ENCODE measurements around the gene TFAP2E. TPM values are rescaled to one million over a fixed set of nuclear protein-coding genes. Genes with fewer than 3 reads are reported as not detected.

Gene TFAP2E
- polyA plus RNA-seq, 1 donor from 2014 or later: 7.0 TPM

- Histone ChIP-seq H3K4me3 (ENCODE audit: low read length) (no peak overlapping the region), H3K36me3 (ENCODE audit: insufficient read depth, low read length) (no peaks in the 10 kb centered on the region), H3F3A (ENCODE audit: insufficient read depth, low read length, poor library complexity, severe bottlenecking) (no peaks in the 10 kb centered on the region), H3K27me3 (ENCODE audit: insufficient read depth, low read depth, low read length) (no peaks in the 10 kb centered on the region), H3K4me2 (ENCODE audit: low read length) (no peak overlapping the region), H3K9ac (ENCODE audit: low read length) (no peak overlapping the region), H3K79me2 (replicated peaks; ENCODE audit: insufficient read depth, low read length) (no peaks in the 10 kb centered on the region), H2AFZ (ENCODE audit: low read depth, low read length) (no peak overlapping the region), H3K27ac (ENCODE audit: low read length) (no peak overlapping the region), H3K9me2 (ENCODE audit: insufficient read depth, low read length) (no peaks in the 10 kb centered on the region), H4K20me1 (ENCODE audit: insufficient read depth) (no peaks in the 10 kb centered on the region), H3K9me3 (ENCODE audit: low read length) (no peaks in the 10 kb centered on the region)
- TF ChIP-seq EZH2 (IDR thresholded peaks at IDR 0.05; ENCODE audit: borderline replicate concordance, insufficient read depth, low read length, poor library complexity, severe bottlenecking) (no peak), MXI1 (conservative IDR thresholded peaks at IDR 0.05; ENCODE audit: poor library complexity, severe bottlenecking) (no peak), SMC3 (conservative IDR thresholded peaks at IDR 0.05; ENCODE audit: poor library complexity) (no peak), POLR2AphosphoS5 (IDR thresholded peaks at IDR 0.05) (no peak), RAD21 (conservative IDR thresholded peaks at IDR 0.05) (no peak), REST (IDR thresholded peaks at IDR 0.05; ENCODE audit: borderline replicate concordance) (no peak), TAF1 (IDR thresholded peaks at IDR 0.05; ENCODE audit: low read depth) (no peak), CTCF (IDR thresholded peaks at IDR 0.05; ENCODE audit: poor library complexity, severe bottlenecking) (no peak), EP300 (conservative IDR thresholded peaks at IDR 0.05; ENCODE audit: poor library complexity, severe bottlenecking) (no peak)
Measured at GRCh38 chr1:35587736-35588135, 14.6 kb downstream of the TFAP2E start.

- no peaks in the 10 kb centered on the region for H4K20me1 ChIP-seq (ENCODE audit: insufficient read depth)
- H2AFZ ChIP-seq (ENCODE audit: low read depth, low read length): no peak overlapping the region
- no peaks in the 10 kb centered on the region for H3K79me2 ChIP-seq (replicated peaks; ENCODE audit: insufficient read depth, low read length)
- H3K36me3 ChIP-seq (ENCODE audit: insufficient read depth, low read length): no peaks in the 10 kb centered on the region
- H3K9ac ChIP-seq (ENCODE audit: low read length): no peak overlapping the region
- no peaks in the 10 kb centered on the region for H3K9me3 ChIP-seq (ENCODE audit: low read length)
- no peak overlapping the region for H3K4me2 ChIP-seq (ENCODE audit: low read length)
- TF ChIP-seq RAD21 (conservative IDR thresholded peaks at IDR 0.05): no peak
- no peak for TF ChIP-seq CTCF (IDR thresholded peaks at IDR 0.05; ENCODE audit: poor library complexity, severe bottlenecking)
- no peak for TF ChIP-seq EP300 (conservative IDR thresholded peaks at IDR 0.05; ENCODE audit: poor library complexity, severe bottlenecking)
- TF ChIP-seq SMC3 (conservative IDR thresholded peaks at IDR 0.05; ENCODE audit: poor library complexity): no peak
- no peak for TF ChIP-seq TAF1 (IDR thresholded peaks at IDR 0.05; ENCODE audit: low read depth)
- no peak for TF ChIP-seq EZH2 (IDR thresholded peaks at IDR 0.05; ENCODE audit: borderline replicate concordance, insufficient read depth, low read length, poor library complexity, severe bottlenecking)
- no peak for TF ChIP-seq POLR2AphosphoS5 (IDR thresholded peaks at IDR 0.05)
- TF ChIP-seq MXI1 (conservative IDR thresholded peaks at IDR 0.05; ENCODE audit: poor library complexity, severe bottlenecking): no peak
- no peak for TF ChIP-seq REST (IDR thresholded peaks at IDR 0.05; ENCODE audit: borderline replicate concordance)
- no peak overlapping the region for H3K4me3 ChIP-seq (ENCODE audit: low read length)
- H3F3A ChIP-seq (ENCODE audit: insufficient read depth, low read length, poor library complexity, severe bottlenecking): no peaks in the 10 kb centered on the region
- no peaks in the 10 kb centered on the region for H3K27me3 ChIP-seq (ENCODE audit: insufficient read depth, low read depth, low read length)
- no peak overlapping the region for H3K27ac ChIP-seq (ENCODE audit: low read length)
- H3K9me2 ChIP-seq (ENCODE audit: insufficient read depth, low read length): no peaks in the 10 kb centered on the region
Measured at GRCh38 chr1:35588197-35588910, 15.2 kb downstream of the TFAP2E start.
